CD4-positive, alpha-beta T cell treated with Interleukin-17A for 4 hours (primary cell): ENCODE data around the gene COX15.
"Not testable (repeated sequence)": the region's sequence is repeated elsewhere in the genome, so short reads cannot be mapped to it uniquely, and the experiment has no call there.

Source experiments
- DNase-seq: peaks from one replicate; pipeline ENCODE4 v3.0.0-alpha.2; 2020; ENCODE audit warnings: mixed read lengths

The COX15 gene

GRCh38 chr10:99732033-99732842, at the start of gene COX15, which contains the start of gene CUTC:
Gene COX15, minus strand, starts transcription at chr10:99732127. Its CDS starts 78 bp downstream, at chr10:99732049.
Gene CUTC, plus strand, starts transcription at chr10:99732234. Its CDS starts 115 bp downstream, at chr10:99732349.
- DNase-seq, result peak; percentile 96

- no peak for DNase-seq
These were observed 47.4 kb upstream of the COX15 start for GRCh38 chr10:99779335-99779734.

GRCh38 chr10:99777918-99778714, 46.2 kb upstream of the COX15 start:
- no peak for DNase-seq

GRCh38 chr10:99775850-99776249, 43.9 kb upstream of the COX15 start:
- no peak for DNase-seq

GRCh38 chr10:99770408-99771045, 38.6 kb upstream of the COX15 start:
- no peak for DNase-seq

GRCh38 chr10:99769706-99770105, 37.8 kb upstream of the COX15 start:
- no peak for DNase-seq

GRCh38 chr10:99768556-99768955, 36.6 kb upstream of the COX15 start:
- DNase-seq, result no peak

- no peak for DNase-seq
These were observed 36.0 kb upstream of the COX15 start for GRCh38 chr10:99767901-99768300.

- DNase-seq, result no peak
These were observed 34.4 kb upstream of the COX15 start for GRCh38 chr10:99766302-99766681.

GRCh38 chr10:99765672-99766301, 33.9 kb upstream of the COX15 start:
- DNase-seq, result no peak

GRCh38 chr10:99761365-99761764, 29.4 kb upstream of the COX15 start:
- DNase-seq, result no peak

- no peak for DNase-seq
These were observed 28.4 kb upstream of the COX15 start for GRCh38 chr10:99760321-99760720.

- DNase-seq, result no peak
These were observed 26.4 kb upstream of the COX15 start for GRCh38 chr10:99758211-99758891.

GRCh38 chr10:99756159-99756558, 24.2 kb upstream of the COX15 start:
- no peak for DNase-seq

- DNase-seq, result no peak
These were observed 22.7 kb upstream of the COX15 start for GRCh38 chr10:99754670-99755069.

GRCh38 chr10:99750641-99751040, 18.7 kb upstream of the COX15 start:
- no peak for DNase-seq

- DNase-seq, result no peak
These were observed 17.0 kb upstream of the COX15 start for GRCh38 chr10:99748823-99749451.

GRCh38 chr10:99746166-99746565, 14.2 kb upstream of the COX15 start:
- not testable (repeated sequence) for DNase-seq

- no peak for DNase-seq
These were observed 11.9 kb upstream of the COX15 start for GRCh38 chr10:99743841-99744240.

- DNase-seq, result no peak
These were observed 10.8 kb upstream of the COX15 start for GRCh38 chr10:99742701-99743100.

- no peak for DNase-seq
These were observed 10.3 kb upstream of the COX15 start for GRCh38 chr10:99742254-99742653.
